GM21526 (cell line): ENCODE measurements around the gene ZFYVE26.
"Not testable (repeated sequence)": the region's sequence is repeated elsewhere in the genome, so short reads cannot be mapped to it uniquely, and the experiment has no call there.

Experiments
- ATAC-seq: cut with Tn5 transposase; IDR thresholded peaks from one replicate; pipeline ENCODE4 v1.9.1; 2021; ENCODE audit warnings: moderate library complexity; ENCODE audit not compliant: unreplicated experiment, low FRiP score

The ZFYVE26 gene

DNA sequence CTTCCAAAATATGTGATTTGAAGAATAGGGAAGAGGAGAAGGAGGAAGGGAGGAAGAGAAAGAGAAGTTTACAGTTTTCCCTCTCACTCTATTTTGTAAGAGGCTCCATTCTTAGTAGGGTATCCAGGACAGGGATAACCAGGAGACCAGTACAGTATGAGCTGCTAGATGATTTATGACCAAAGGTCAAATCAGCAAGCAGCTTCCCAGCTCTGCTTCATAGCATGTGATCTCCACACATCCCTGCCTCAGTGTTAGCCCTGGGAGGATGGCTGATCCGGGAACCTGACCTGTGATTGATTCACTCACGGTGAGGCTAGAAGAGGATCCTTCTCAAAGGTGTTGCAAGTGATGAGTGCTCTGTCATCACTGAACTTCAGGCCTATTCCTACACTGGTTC lies 98.1 kb downstream of the ZFYVE26 start:
- ATAC-seq, result no peak

GRCh38 chr14:67717048-67717447 lies 99.3 kb downstream of the ZFYVE26 start:
- no peak for ATAC-seq

GRCh38 chr14:67710209-67710608 lies 106.2 kb downstream of the ZFYVE26 start:
- no peak for ATAC-seq

DNA sequence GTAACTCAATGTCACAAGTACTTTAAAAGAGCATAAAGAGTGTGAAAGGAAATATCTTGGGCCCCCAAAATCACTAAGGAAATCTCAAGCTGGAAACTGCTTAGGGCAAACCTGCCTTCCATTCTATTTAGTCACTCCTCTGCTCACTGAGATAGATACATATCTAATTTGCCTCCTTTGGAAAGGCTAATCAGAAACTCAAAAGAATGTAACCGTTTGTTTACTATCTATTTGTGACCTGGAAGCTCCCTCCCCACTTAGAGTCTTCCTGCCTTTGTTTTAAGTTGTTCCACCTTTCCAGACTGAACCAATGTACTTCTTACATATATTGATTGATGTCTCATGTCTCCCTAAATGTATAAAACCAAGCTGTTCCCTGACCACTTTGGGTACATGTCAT lies 106.6 kb downstream of the ZFYVE26 start:
- not testable (repeated sequence) for ATAC-seq

DNA sequence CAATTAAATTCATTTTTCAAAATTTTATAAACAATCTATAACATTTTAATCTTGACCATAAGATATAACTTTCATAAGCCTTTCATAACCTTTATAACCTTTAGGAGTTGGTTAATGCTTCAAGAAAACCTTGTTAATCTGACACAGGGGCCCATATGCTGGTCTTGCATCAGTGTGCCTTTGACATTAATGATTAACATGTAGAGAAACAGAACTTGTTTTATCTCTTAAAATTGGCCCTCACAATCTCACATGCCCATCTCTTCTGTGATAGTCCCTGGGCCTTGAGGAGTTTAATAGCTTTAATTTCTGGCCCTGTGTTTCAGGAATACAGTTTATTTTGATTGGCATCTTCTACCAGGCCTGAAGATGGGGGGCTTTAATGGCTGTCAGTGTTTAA lies 107.0 kb downstream of the ZFYVE26 start:
- not testable (repeated sequence) for ATAC-seq

DNA sequence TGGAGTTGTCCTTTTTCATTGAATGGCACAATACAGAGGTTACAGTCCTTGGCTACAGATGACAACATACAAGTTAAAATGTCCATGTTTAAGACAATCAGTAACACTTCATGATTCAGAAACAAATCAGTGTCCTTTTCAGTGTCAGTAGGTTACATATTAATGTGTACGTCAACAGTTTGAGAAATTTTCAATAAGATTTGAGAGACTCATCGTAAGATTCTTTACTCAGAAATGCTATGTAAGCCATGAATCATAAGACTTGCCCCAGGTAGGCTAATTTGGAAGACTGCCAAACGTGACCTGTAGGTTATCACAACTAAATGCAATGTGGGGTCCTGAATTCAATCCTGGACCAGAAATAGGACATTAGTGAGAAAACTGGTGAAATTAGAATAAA lies 111.2 kb downstream of the ZFYVE26 start:
- ATAC-seq, result no peak

- no peak for ATAC-seq
Measured at GRCh38 chr14:67704484-67705089, 111.8 kb downstream of the ZFYVE26 start.

DNA sequence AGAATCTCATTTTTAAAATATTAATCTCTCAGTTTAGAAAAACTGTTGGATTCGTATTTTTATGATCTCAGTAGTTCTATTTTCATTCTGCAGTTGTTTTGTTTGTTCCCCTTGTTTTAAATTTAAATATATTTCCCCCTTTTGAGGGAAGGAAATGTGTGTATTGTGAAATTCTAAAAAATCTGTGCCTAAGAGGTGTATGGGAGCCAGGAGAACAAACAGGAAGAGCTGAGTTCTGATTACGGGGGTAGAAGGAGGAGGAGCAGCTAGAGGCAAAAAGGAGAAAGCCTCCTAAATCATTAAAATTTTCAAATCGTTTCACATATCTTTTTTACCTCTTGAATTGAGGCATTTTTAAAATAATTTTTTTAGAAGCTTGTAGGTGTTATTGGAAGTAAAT lies 112.4 kb downstream of the ZFYVE26 start:
- no peak for ATAC-seq

GRCh38 chr14:67701492-67701891 lies 114.9 kb downstream of the ZFYVE26 start, which contains the start of gene RDH12:
RDH12 (plus strand) TSS chr14:67701886; CDS start chr14:67722643, 20,757 bp downstream.
- not testable (repeated sequence) for ATAC-seq

DNA sequence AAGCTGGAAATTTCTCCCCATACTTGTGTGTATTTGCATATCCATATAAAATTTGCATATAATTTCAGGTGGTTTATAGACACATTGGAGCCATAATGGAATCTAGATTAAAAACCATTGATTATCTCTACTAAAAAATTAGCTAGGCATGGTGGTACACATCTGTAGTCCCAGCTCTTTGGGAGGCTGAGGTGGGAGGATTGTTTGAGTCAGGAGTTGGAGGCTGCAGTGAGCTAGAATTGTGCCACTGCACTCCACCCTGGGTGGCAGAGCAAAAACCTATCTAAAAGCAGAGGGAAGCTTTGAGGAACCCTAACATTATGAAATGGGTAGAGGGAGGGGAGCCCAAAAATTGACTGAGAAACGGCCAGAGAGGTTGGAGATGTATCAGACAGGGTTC lies 118.2 kb downstream of the ZFYVE26 start:
- ATAC-seq, result no peak

GRCh38 chr14:67697006-67697405 lies 119.4 kb downstream of the ZFYVE26 start:
- ATAC-seq, result no peak
